ENCODE measurements around the gene PPM1J.
"Not testable (repeated sequence)": the region's sequence is repeated elsewhere in the genome, so short reads cannot be mapped to it uniquely, and the experiment has no call there.

Gene PPM1J

GRCh38 chr1:112721294-112721693, 6.2 kb upstream of the PPM1J start:
- FAIRE-seq: not testable (repeated sequence)

- FAIRE-seq: no peak
Observed at GRCh38 chr1:112720800-112721199, 5.7 kb upstream of the PPM1J start.

GRCh38 chr1:112719706-112720105, 4.6 kb upstream of the PPM1J start:
- FAIRE-seq: no peak

- FAIRE-seq: no peak
Observed at GRCh38 chr1:112718691-112719418, 3.7 kb upstream of the PPM1J start.

- no peak for FAIRE-seq
Observed at GRCh38 chr1:112717263-112717873, 2.2 kb upstream of the PPM1J start.

- FAIRE-seq: no peak
Observed at GRCh38 chr1:112716133-112716720, 1.1 kb upstream of the PPM1J start.

- no peak for FAIRE-seq
Observed at GRCh38 chr1:112714313-112715263, 544 bp downstream of the PPM1J start.

- no peak for FAIRE-seq
Observed at GRCh38 chr1:112713466-112714312, 1.4 kb downstream of the PPM1J start.

- no peak for FAIRE-seq
Observed at GRCh38 chr1:112712701-112713128, 2.4 kb downstream of the PPM1J start.

GRCh38 chr1:112712191-112712590, 2.9 kb downstream of the PPM1J start:
- FAIRE-seq: no peak

- FAIRE-seq: no peak
Observed at GRCh38 chr1:112711670-112712069, 3.5 kb downstream of the PPM1J start.

GRCh38 chr1:112711041-112711440, 4.1 kb downstream of the PPM1J start:
- FAIRE-seq: no peak

- FAIRE-seq: no peak
Observed at GRCh38 chr1:112710586-112710985, 4.5 kb downstream of the PPM1J start.

GRCh38 chr1:112710159-112710558, 5.0 kb downstream of the PPM1J start:
- FAIRE-seq: no peak

- FAIRE-seq: no peak
Observed at GRCh38 chr1:112708489-112708888, 6.6 kb downstream of the PPM1J start.

GRCh38 chr1:112708002-112708448, 7.1 kb downstream of the PPM1J start:
- no peak for FAIRE-seq

- no peak for FAIRE-seq
Observed at GRCh38 chr1:112707221-112708001, 7.7 kb downstream of the PPM1J start.

GRCh38 chr1:112706505-112707220, 8.5 kb downstream of the PPM1J start, which contains the start of gene RHOC:
Gene RHOC (minus strand): TSS chr1:112707127. CDS start chr1:112703799, 3,328 bp downstream.
- no peak for FAIRE-seq

- peak; percentile 71 for FAIRE-seq
Observed at GRCh38 chr1:112704934-112705627, 10.1 kb downstream of the PPM1J start.

Measured in TTC549 (cell line).